GM12873 (cell line): Measurements from ENCODE around the gene C1orf122.

Experiments used
- CTCF ChIP-seq: IDR thresholded peaks from 2 replicates; pipeline ENCODE4 v1.5.1; 2012; ENCODE audit warnings: low read depth, mild to moderate bottlenecking, moderate library complexity, low read length, control low read depth; ENCODE audit not compliant: insufficient read depth; ENCODE audit errors: missing control alignments

Gene C1orf122

GRCh38 chr1:37809942-37810341, 2.4 kb downstream of the C1orf122 start:
- no peak for TF ChIP-seq CTCF

- TF ChIP-seq CTCF: peak; percentile 97
Measured at GRCh38 chr1:37811027-37811655, 3.6 kb downstream of the C1orf122 start.

- TF ChIP-seq CTCF: no peak
Measured at GRCh38 chr1:37813529-37814145, 6.0 kb downstream of the C1orf122 start.

- no peak for TF ChIP-seq CTCF
Measured at GRCh38 chr1:37814252-37814651, 6.7 kb downstream of the C1orf122 start.

- peak; percentile 23 for TF ChIP-seq CTCF
Measured at GRCh38 chr1:37817481-37817880, 9.9 kb downstream of the C1orf122 start.

GRCh38 chr1:37821481-37821880, 13.9 kb downstream of the C1orf122 start:
- no peak for TF ChIP-seq CTCF

GRCh38 chr1:37822906-37823815, 15.6 kb downstream of the C1orf122 start:
- TF ChIP-seq CTCF: no peak
